Muscle of back (tissue), 11 donors: ENCODE results near the gene EXOC4. TPM values are rescaled to one million over a fixed set of nuclear protein-coding genes. Genes with fewer than 3 reads are reported as not detected.
"Not testable (repeated sequence)": the region's sequence is repeated elsewhere in the genome, so short reads cannot be mapped to it uniquely, and the experiment has no call there.

Source experiments
- DNase-seq, 3 donors: peaks; one replicate each; pipeline versions ENCODE4 v3.0.0 to v3.0.0-alpha.2; 2013
- polyA plus RNA-seq, 10 donors: library from polyadenylated mRNA; unstranded; fragments of 120-200 nt; gene quantifications; one replicate each; pipeline ENCODE4 v1.2.1, GENCODE V29; 2013; ENCODE audit not compliant: insufficient read length in 10 of 10

The EXOC4 gene
- polyA plus RNA-seq, 10 donors: 42.2 to 74.5 (median 57.6) TPM

GRCh38 chr7:133744451-133744850 lies 491.6 kb downstream of the EXOC4 start:
- DNase-seq: no peak

GRCh38 chr7:133746305-133746704 lies 493.4 kb downstream of the EXOC4 start:
- no peak for DNase-seq

- no peak for DNase-seq
Observed at GRCh38 chr7:133746847-133747246, 494.0 kb downstream of the EXOC4 start.

- no peak for DNase-seq
Observed at GRCh38 chr7:133748443-133749407, 495.8 kb downstream of the EXOC4 start.

GRCh38 chr7:133750287-133750686 lies 497.4 kb downstream of the EXOC4 start:
- DNase-seq: no peak

- DNase-seq: no peak
Observed at GRCh38 chr7:133751079-133751478, 498.2 kb downstream of the EXOC4 start.

GRCh38 chr7:133753513-133753912 lies 500.6 kb downstream of the EXOC4 start:
- DNase-seq: no peak

- DNase-seq: no peak
Observed at GRCh38 chr7:133754708-133755107, 501.8 kb downstream of the EXOC4 start.

- DNase-seq: no peak
Observed at GRCh38 chr7:133755901-133756300, 503.0 kb downstream of the EXOC4 start.

GRCh38 chr7:133761443-133761842 lies 508.6 kb downstream of the EXOC4 start:
- DNase-seq: no peak

GRCh38 chr7:133763076-133763640 lies 510.3 kb downstream of the EXOC4 start:
- peak in 2 of 3 donors; percentile 9 to 20 for DNase-seq

- DNase-seq: no peak
Observed at GRCh38 chr7:133769668-133770067, 516.8 kb downstream of the EXOC4 start.

GRCh38 chr7:133770863-133771492 lies 518.1 kb downstream of the EXOC4 start:
- DNase-seq: no peak

- DNase-seq: no peak
Observed at GRCh38 chr7:133771788-133772419, 519.0 kb downstream of the EXOC4 start.

- DNase-seq: no peak
Observed at GRCh38 chr7:133773601-133774000, 520.7 kb downstream of the EXOC4 start.

- DNase-seq: peak in 2 of 3 donors; percentile 11 to 39
Observed at GRCh38 chr7:133775201-133775600, 522.3 kb downstream of the EXOC4 start.

GRCh38 chr7:133776266-133776665 lies 523.4 kb downstream of the EXOC4 start:
- DNase-seq: no peak

- no peak for DNase-seq
Observed at GRCh38 chr7:133777701-133778100, 524.8 kb downstream of the EXOC4 start.

- DNase-seq: no peak
Observed at GRCh38 chr7:133778472-133778871, 525.6 kb downstream of the EXOC4 start.

- not testable (repeated sequence) for DNase-seq
Observed at GRCh38 chr7:133779538-133779937, 526.7 kb downstream of the EXOC4 start.

GRCh38 chr7:133780912-133781311 lies 528.0 kb downstream of the EXOC4 start:
- DNase-seq: no peak

GRCh38 chr7:133781486-133782090 lies 528.7 kb downstream of the EXOC4 start:
- no peak for DNase-seq
